ENCODE results near the gene OR1F1. TPM values are rescaled to one million over a fixed set of nuclear protein-coding genes. Genes with fewer than 3 reads are reported as not detected.

The OR1F1 gene
- total and polyA plus RNA-seq, 9 of the 15 experiments (the other 6 are each of a cell fraction or from before 2014, with no cell fraction given): 0.15 to 0.61 (median 0.35) TPM; not detected in 3

DNA sequence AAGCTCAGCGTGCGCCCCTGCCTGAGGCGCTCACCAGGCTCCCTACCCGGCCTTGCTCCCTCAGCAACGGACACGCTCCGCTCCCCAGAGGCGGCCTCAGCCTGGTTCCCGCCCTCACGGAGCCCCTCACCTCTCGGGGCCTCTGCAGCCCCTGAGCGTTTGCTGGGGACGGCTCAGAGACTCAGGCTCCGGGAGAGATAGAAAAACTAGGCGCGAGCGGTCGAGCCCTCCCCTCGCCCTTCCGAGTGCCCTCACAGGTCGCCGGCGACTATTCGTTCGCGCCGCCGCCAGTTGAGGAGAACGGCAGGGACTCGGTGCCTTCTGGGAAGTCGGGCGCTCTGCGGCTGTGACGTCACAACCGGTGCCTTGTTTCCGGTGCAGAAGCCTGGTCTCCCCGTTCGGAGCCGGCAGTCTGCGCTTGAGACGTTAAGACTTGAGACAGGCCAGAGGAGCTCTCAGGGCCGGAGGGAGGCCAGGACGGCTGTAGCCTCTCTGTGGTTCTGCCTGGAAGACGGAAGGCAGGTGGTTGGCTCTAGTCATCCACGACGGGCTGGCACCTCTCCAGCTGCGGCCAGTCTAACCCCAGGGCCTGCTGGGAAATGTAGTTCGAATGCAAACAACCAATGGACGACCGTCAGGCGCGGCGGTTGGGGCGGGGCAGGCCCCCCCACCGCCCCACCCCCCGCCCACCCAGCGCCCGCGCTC is 47.0 kb downstream of the OR1F1 start, which contains the start of gene ZNF200 (continued):
- TF ChIP-seq NR0B1 (IDR thresholded peaks at IDR 0.05; ENCODE audit: partially characterized antibody): no peak
- peak; percentile 83 for TF ChIP-seq NFATC3 (IDR thresholded peaks at IDR 0.05)
- TF ChIP-seq GTF2B (IDR thresholded peaks at IDR 0.05; ENCODE audit: extremely low read depth, insufficient read length): no peak
- no peak for TF ChIP-seq MCM3 (IDR thresholded peaks at IDR 0.05)
- TF ChIP-seq NEUROD1 (IDR thresholded peaks at IDR 0.05; ENCODE audit: borderline replicate concordance, low read depth, low read length, partially characterized antibody): no peak
- 0 out of 2 replicates have a peak, but pooled peaks have one; percentile 49 for TF ChIP-seq JUN (IDR thresholded peaks at IDR 0.05; ENCODE audit: borderline replicate concordance, low read depth, low read length)
- 0 out of 2 replicates have a peak, but pooled peaks have one; percentile 55 for TF ChIP-seq JUN (CRISPR knock-in tag; IDR thresholded peaks at IDR 0.05; ENCODE audit: borderline replicate concordance)
- TF ChIP-seq ERF (CRISPR knock-in tag; IDR thresholded peaks at IDR 0.05): 0 out of 2 replicates have a peak, but pooled peaks have one; percentile 35
- TF ChIP-seq, protein P1, sequence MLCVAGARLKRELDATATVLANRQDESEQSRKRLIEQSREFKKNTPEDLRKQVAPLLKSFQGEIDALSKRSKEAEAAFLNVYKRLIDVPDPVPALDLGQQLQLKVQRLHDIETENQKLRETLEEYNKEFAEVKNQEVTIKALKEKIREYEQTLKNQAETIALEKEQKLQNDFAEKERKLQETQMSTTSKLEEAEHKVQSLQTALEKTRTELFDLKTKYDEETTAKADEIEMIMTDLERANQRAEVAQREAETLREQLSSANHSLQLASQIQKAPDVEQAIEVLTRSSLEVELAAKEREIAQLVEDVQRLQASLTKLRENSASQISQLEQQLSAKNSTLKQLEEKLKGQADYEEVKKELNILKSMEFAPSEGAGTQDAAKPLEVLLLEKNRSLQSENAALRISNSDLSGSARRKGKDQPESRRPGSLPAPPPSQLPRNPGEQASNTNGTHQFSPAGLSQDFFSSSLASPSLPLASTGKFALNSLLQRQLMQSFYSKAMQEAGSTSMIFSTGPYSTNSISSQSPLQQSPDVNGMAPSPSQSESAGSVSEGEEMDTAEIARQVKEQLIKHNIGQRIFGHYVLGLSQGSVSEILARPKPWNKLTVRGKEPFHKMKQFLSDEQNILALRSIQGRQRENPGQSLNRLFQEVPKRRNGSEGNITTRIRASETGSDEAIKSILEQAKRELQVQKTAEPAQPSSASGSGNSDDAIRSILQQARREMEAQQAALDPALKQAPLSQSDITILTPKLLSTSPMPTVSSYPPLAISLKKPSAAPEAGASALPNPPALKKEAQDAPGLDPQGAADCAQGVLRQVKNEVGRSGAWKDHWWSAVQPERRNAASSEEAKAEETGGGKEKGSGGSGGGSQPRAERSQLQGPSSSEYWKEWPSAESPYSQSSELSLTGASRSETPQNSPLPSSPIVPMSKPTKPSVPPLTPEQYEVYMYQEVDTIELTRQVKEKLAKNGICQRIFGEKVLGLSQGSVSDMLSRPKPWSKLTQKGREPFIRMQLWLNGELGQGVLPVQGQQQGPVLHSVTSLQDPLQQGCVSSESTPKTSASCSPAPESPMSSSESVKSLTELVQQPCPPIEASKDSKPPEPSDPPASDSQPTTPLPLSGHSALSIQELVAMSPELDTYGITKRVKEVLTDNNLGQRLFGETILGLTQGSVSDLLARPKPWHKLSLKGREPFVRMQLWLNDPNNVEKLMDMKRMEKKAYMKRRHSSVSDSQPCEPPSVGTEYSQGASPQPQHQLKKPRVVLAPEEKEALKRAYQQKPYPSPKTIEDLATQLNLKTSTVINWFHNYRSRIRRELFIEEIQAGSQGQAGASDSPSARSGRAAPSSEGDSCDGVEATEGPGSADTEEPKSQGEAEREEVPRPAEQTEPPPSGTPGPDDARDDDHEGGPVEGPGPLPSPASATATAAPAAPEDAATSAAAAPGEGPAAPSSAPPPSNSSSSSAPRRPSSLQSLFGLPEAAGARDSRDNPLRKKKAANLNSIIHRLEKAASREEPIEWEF (CRISPR knock-in tag; IDR thresholded peaks at IDR 0.05): no peak
- TF ChIP-seq, protein P2, sequence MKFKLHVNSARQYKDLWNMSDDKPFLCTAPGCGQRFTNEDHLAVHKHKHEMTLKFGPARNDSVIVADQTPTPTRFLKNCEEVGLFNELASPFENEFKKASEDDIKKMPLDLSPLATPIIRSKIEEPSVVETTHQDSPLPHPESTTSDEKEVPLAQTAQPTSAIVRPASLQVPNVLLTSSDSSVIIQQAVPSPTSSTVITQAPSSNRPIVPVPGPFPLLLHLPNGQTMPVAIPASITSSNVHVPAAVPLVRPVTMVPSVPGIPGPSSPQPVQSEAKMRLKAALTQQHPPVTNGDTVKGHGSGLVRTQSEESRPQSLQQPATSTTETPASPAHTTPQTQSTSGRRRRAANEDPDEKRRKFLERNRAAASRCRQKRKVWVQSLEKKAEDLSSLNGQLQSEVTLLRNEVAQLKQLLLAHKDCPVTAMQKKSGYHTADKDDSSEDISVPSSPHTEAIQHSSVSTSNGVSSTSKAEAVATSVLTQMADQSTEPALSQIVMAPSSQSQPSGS (CRISPR knock-in tag; IDR thresholded peaks at IDR 0.05): no peak
- peak; percentile 75 for TF ChIP-seq POLR2AphosphoS5 (IDR thresholded peaks at IDR 0.05; ENCODE audit: control insufficient read depth, insufficient read depth, low read depth, low read length)
- no peak for TF ChIP-seq FOXJ3 (CRISPR knock-in tag; IDR thresholded peaks at IDR 0.05)
- peak; percentile 53 to 64; a peak in 3 of 4 replicates for TF ChIP-seq SIX5 (IDR thresholded peaks at IDR 0.05; ENCODE audit: borderline replicate concordance in 1 of 2, insufficient read depth in 1 of 2, low read depth in 1 of 2, low read length in 2 of 2)
- TF ChIP-seq, protein P3, sequence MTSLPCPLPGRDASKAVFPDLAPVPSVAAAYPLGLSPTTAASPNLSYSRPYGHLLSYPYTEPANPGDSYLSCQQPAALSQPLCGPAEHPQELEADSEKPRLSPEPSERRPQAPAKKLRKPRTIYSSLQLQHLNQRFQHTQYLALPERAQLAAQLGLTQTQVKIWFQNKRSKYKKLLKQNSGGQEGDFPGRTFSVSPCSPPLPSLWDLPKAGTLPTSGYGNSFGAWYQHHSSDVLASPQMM (CRISPR knock-in tag; IDR thresholded peaks at IDR 0.05): no peak
